K562 treated with DMSO at 1 percent for 12 hours (cell line): ENCODE data around the gene VEGFC. TPM values are rescaled to one million over a fixed set of nuclear protein-coding genes. Genes with fewer than 3 reads are reported as not detected.

Experiments
- total RNA-seq: library from RNA; unstranded; fragments of 300-600 nt; gene quantifications from 2 replicates; pipeline ENCODE4 v1.2.3, GENCODE V29; 2022; ENCODE audit not compliant: insufficient read depth

Gene VEGFC
- total RNA-seq = not detected in 2 replicates

GRCh38 chr4:176792326-176793059 lies at the start of gene VEGFC:
Gene VEGFC (minus strand): TSS chr4:176792922. CDS start chr4:176792311, 611 bp downstream.

